Astrocyte (in vitro differentiated cells and primary cell): ENCODE measurements around the gene PLD3. TPM values are rescaled to one million over a fixed set of nuclear protein-coding genes. Genes with fewer than 3 reads are reported as not detected.

Experiments
- DNase-seq: peaks from one replicate; pipeline ENCODE4 v3.0.0-alpha.2; 2010; ENCODE audit warnings: low read depth
- FAIRE-seq: peaks from 2 replicates; lab custom pipeline; 2011; peaks lifted over from hg19 to GRCh38; lab: Jason Lieb, UNC
- H2AFZ ChIP-seq: 2 replicates; pipeline ENCODE4 v1.6.0; 2012; ENCODE audit warnings: low read depth, low read length, inconsistent platforms
- H3K27ac ChIP-seq: 2 replicates; pipeline ENCODE4 v1.5.1; 2011; ENCODE audit warnings: low read depth, low read length, inconsistent platforms
- H3K27me3 ChIP-seq: 2 replicates; pipeline ENCODE4 v1.6.0; 2011; ENCODE audit warnings: low read length, inconsistent platforms; ENCODE audit not compliant: insufficient read depth
- H3K36me3 ChIP-seq: 2 replicates; pipeline ENCODE4 v1.5.1; 2011; ENCODE audit warnings: low read length, inconsistent platforms; ENCODE audit not compliant: insufficient read depth
- H3K4me1 ChIP-seq: 2 replicates; pipeline ENCODE4 v1.5.1; 2011; ENCODE audit warnings: low read length, inconsistent platforms; ENCODE audit not compliant: insufficient read depth
- H3K4me2 ChIP-seq: 2 replicates; pipeline ENCODE4 v1.6.0; 2012; ENCODE audit warnings: low read length, inconsistent platforms
- H3K4me3 ChIP-seq: 2 replicates; pipeline ENCODE4 v1.5.1; 2011; ENCODE audit warnings: low read depth, mild to moderate bottlenecking, low read length, inconsistent platforms; ENCODE audit not compliant: insufficient read depth
- H3K79me2 ChIP-seq: 2 replicates; pipeline ENCODE4 v1.6.0; 2012; ENCODE audit warnings: mild to moderate bottlenecking, low read length, inconsistent platforms; ENCODE audit not compliant: insufficient read depth
- H3K9ac ChIP-seq: 2 replicates; pipeline ENCODE4 v1.6.0; 2012; ENCODE audit warnings: mild to moderate bottlenecking, low read length, inconsistent platforms
- H3K9me3 ChIP-seq: 2 replicates; pipeline ENCODE4 v1.5.1; 2012; ENCODE audit warnings: low read depth, mild to moderate bottlenecking, low read length, inconsistent platforms; ENCODE audit not compliant: insufficient read depth
- H4K20me1 ChIP-seq: 2 replicates; pipeline ENCODE4 v1.6.0; 2012; ENCODE audit warnings: low read length, inconsistent platforms; ENCODE audit not compliant: insufficient read depth
- H3K27ac Mint-ChIP-seq: one replicate; pipeline ENCODE4 v1.8.0; 2021; ENCODE audit warnings: mild to moderate bottlenecking, mixed read lengths; ENCODE audit not compliant: unreplicated experiment
- H3K27me3 Mint-ChIP-seq: one replicate; pipeline ENCODE4 v1.8.0; 2021; ENCODE audit warnings: low read depth, mixed read lengths; ENCODE audit not compliant: unreplicated experiment
- H3K36me3 Mint-ChIP-seq: one replicate; pipeline ENCODE4 v1.8.0; 2021; ENCODE audit warnings: low read depth, mixed read lengths; ENCODE audit not compliant: unreplicated experiment
- H3K4me1 Mint-ChIP-seq: one replicate; pipeline ENCODE4 v1.8.0; 2021; ENCODE audit warnings: low read depth, mixed read lengths; ENCODE audit not compliant: unreplicated experiment
- H3K4me3 Mint-ChIP-seq: one replicate; pipeline ENCODE4 v1.8.0; 2021; ENCODE audit warnings: mild to moderate bottlenecking, moderate library complexity, mixed read lengths; ENCODE audit not compliant: unreplicated experiment
- H3K9me3 Mint-ChIP-seq: one replicate; pipeline ENCODE4 v1.8.0; 2021; ENCODE audit warnings: mild to moderate bottlenecking, mixed read lengths; ENCODE audit not compliant: unreplicated experiment
- CTCF ChIP-seq: IDR thresholded peaks from 2 replicates; pipeline ENCODE4 v1.5.1; 2011; ENCODE audit warnings: low read depth, mild to moderate bottlenecking, inconsistent platforms, low read length, moderate library complexity; ENCODE audit not compliant: insufficient read depth
- EZH2 ChIP-seq: IDR thresholded peaks from 2 replicates; pipeline ENCODE4 v1.6.1; 2012; ENCODE audit warnings: mild to moderate bottlenecking, low read length, inconsistent platforms; ENCODE audit not compliant: insufficient read depth
- total RNA-seq: library from RNA; stranded (reverse); gene quantifications from 2 replicates; pipeline ENCODE4 v1.2.1, GENCODE V29; 2021

The PLD3 gene
- total RNA-seq, 1 donor from 2014 or later = 728 TPM

GRCh38 chr19:40381321-40381720 is 32.8 kb downstream of the PLD3 start:
- DNase-seq (no peak), FAIRE-seq (no peak)
- Histone ChIP-seq H3K27me3 (no peaks in the 10 kb centered on the region), H3K36me3 (no peaks in the 10 kb centered on the region), H3K9ac (no peak overlapping the region), H3K9me3 (no peaks in the 10 kb centered on the region), H3K4me2 (no peak overlapping the region), H4K20me1 (no peaks in the 10 kb centered on the region), H3K4me3 (no peak overlapping the region), H2AFZ (no peak overlapping the region), H3K79me2 (no peaks in the 10 kb centered on the region), H3K4me1 (no peaks in the 10 kb centered on the region), H3K27ac (no peak overlapping the region)
- Mint-ChIP-seq H3K4me3 (no peak overlapping the region), H3K4me1 (no peaks in the 10 kb centered on the region), H3K36me3 (peaks cover 15% of the 10 kb centered on the region), H3K9me3 (no peaks in the 10 kb centered on the region), H3K27me3 (peaks cover 5% of the 10 kb centered on the region), H3K27ac (no peak overlapping the region)
- no peak for TF ChIP-seq CTCF
- TF ChIP-seq EZH2 = no peak

- no peaks in the 10 kb centered on the region for H3K27me3 ChIP-seq
- H4K20me1 ChIP-seq = no peaks in the 10 kb centered on the region
- H3K4me3 Mint-ChIP-seq = no peak overlapping the region
- FAIRE-seq (no peak), DNase-seq (no peak)
- no peaks in the 10 kb centered on the region for H3K4me1 ChIP-seq
- H3K27ac ChIP-seq = no peak overlapping the region
- H3K36me3 ChIP-seq = no peaks in the 10 kb centered on the region
- H3K9me3 ChIP-seq = no peaks in the 10 kb centered on the region
- no peak overlapping the region for H2AFZ ChIP-seq
- no peaks in the 10 kb centered on the region for H3K79me2 ChIP-seq
- peaks cover 13% of the 10 kb centered on the region for H3K27me3 Mint-ChIP-seq
- no peak overlapping the region for H3K27ac Mint-ChIP-seq
- TF ChIP-seq EZH2 = no peak
- no peak for TF ChIP-seq CTCF
- no peak overlapping the region for H3K9ac ChIP-seq
- H3K4me1 Mint-ChIP-seq = no peaks in the 10 kb centered on the region
- H3K4me3 ChIP-seq = no peak overlapping the region
- no peak overlapping the region for H3K4me2 ChIP-seq
- H3K9me3 Mint-ChIP-seq = no peaks in the 10 kb centered on the region
- H3K36me3 Mint-ChIP-seq = peaks cover 12% of the 10 kb centered on the region
These were observed 35.3 kb downstream of the PLD3 start for GRCh38 chr19:40383668-40384248.

GRCh38 chr19:40387155-40387554 is 38.7 kb downstream of the PLD3 start:
- FAIRE-seq = no peak
- H3K4me3 Mint-ChIP-seq = no peak overlapping the region
- H3K27ac ChIP-seq = no peak overlapping the region
- no peak overlapping the region for H2AFZ ChIP-seq
- H3K27ac Mint-ChIP-seq = no peak overlapping the region
- no peaks in the 10 kb centered on the region for H3K9me3 ChIP-seq
- H3K79me2 ChIP-seq = no peaks in the 10 kb centered on the region
- no peaks in the 10 kb centered on the region for H4K20me1 ChIP-seq
- no peak overlapping the region for H3K4me2 ChIP-seq
- no peak overlapping the region for H3K9ac ChIP-seq
- H3K4me1 Mint-ChIP-seq = no peaks in the 10 kb centered on the region
- DNase-seq = no peak
- no peaks in the 10 kb centered on the region for H3K27me3 ChIP-seq
- no peak overlapping the region for H3K4me3 ChIP-seq
- H3K36me3 ChIP-seq = no peaks in the 10 kb centered on the region
- H3K27me3 Mint-ChIP-seq = peaks cover 16% of the 10 kb centered on the region
- peaks cover 4% of the 10 kb centered on the region for H3K36me3 Mint-ChIP-seq
- TF ChIP-seq CTCF (no peak), EZH2 (no peak)
- H3K4me1 ChIP-seq = no peaks in the 10 kb centered on the region
- no peaks in the 10 kb centered on the region for H3K9me3 Mint-ChIP-seq
